HG02798 (cell line): ENCODE results near the gene SBK2.
"Not testable (repeated sequence)": the region's sequence is repeated elsewhere in the genome, so short reads cannot be mapped to it uniquely, and the experiment has no call there.

Experiments used
- ATAC-seq: cut with Tn5 transposase; IDR thresholded peaks from one replicate; pipeline ENCODE4 v1.9.1; 2021; ENCODE audit warnings: mild to moderate bottlenecking; ENCODE audit not compliant: unreplicated experiment, poor library complexity

The SBK2 gene

GRCh38 chr19:55536366-55536765, 567 bp downstream of the SBK2 start:
- no peak for ATAC-seq

GRCh38 chr19:55535965-55536350, 975 bp downstream of the SBK2 start:
- ATAC-seq: no peak

GRCh38 chr19:55535173-55535964, 1.6 kb downstream of the SBK2 start:
- ATAC-seq: no peak

- not testable (repeated sequence) for ATAC-seq
These were observed 2.7 kb downstream of the SBK2 start for GRCh38 chr19:55534280-55534679.

- no peak for ATAC-seq
These were observed 5.9 kb downstream of the SBK2 start for GRCh38 chr19:55530996-55531395.

GRCh38 chr19:55529636-55530234, 7.2 kb downstream of the SBK2 start:
- ATAC-seq: no peak

GRCh38 chr19:55528030-55528803, 8.7 kb downstream of the SBK2 start:
- no peak for ATAC-seq

GRCh38 chr19:55527197-55528029, 9.5 kb downstream of the SBK2 start:
- ATAC-seq: no peak

GRCh38 chr19:55526216-55527196, 10.4 kb downstream of the SBK2 start:
- no peak for ATAC-seq

- no peak for ATAC-seq
These were observed 11.4 kb downstream of the SBK2 start for GRCh38 chr19:55525289-55526101.

- no peak for ATAC-seq
These were observed 16.1 kb downstream of the SBK2 start for GRCh38 chr19:55520691-55521292.

GRCh38 chr19:55519451-55520311, 17.3 kb downstream of the SBK2 start:
- no peak for ATAC-seq

GRCh38 chr19:55516878-55517620, 19.9 kb downstream of the SBK2 start:
- ATAC-seq: peak; percentile 98

GRCh38 chr19:55508120-55508519, 28.8 kb downstream of the SBK2 start:
- no peak for ATAC-seq

- no peak for ATAC-seq
These were observed 32.0 kb downstream of the SBK2 start for GRCh38 chr19:55504981-55505380.

GRCh38 chr19:55504252-55504603, 32.7 kb downstream of the SBK2 start:
- no peak for ATAC-seq
